GM18868 (cell line): ENCODE measurements around the gene ARID5A.
"Not testable (repeated sequence)": the region's sequence is repeated elsewhere in the genome, so short reads cannot be mapped to it uniquely, and the experiment has no call there.

ENCODE experiments used
- ATAC-seq: cut with Tn5 transposase; IDR thresholded peaks from one replicate; pipeline ENCODE4 v1.9.1; 2021; ENCODE audit warnings: mild to moderate bottlenecking, moderate library complexity; ENCODE audit not compliant: unreplicated experiment

ARID5A gene

DNA sequence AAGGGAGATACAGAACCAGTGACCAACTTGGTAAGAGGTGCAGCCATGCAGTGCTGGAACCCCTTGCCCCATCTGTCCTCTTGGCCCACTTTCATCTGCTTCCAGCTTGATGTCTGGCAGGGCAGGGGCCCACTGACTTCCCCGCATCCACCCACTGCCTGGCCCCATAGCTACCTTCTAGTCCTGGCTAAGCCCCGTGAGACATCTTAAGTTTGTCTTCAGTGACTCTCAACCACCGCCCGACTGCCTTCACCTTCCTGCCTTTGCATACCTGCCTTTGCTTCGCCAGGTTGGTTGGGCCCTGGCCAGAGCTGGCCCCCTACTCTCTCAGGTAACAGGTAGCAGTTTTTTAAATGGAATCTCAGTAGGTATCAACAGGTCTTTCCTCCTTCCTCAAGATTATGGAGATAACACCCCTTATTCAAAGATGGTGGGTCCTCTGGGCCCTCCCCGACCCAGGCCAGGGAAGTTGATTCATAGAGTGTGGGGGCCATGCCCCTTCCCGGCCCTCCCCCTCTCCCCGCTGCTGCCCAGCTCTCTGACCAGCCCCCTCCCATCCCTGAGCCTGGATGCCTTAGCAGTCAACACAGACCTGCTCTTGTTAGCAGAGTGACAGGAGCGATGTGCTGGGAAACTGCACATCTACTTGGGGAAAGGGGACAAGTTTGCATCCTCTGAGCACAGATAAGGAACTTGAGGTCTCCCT, 2.8 kb downstream of the ARID5A start:
- no peak for ATAC-seq

- no peak for ATAC-seq
Observed at GRCh38 chr2:96540136-96540535, 3.6 kb downstream of the ARID5A start.

- no peak for ATAC-seq
Observed at GRCh38 chr2:96541398-96542152, 5.0 kb downstream of the ARID5A start.

GRCh38 chr2:96542357-96542977, 5.9 kb downstream of the ARID5A start:
- ATAC-seq = no peak

- ATAC-seq = no peak
Observed at GRCh38 chr2:96546321-96546720, 9.8 kb downstream of the ARID5A start.

DNA sequence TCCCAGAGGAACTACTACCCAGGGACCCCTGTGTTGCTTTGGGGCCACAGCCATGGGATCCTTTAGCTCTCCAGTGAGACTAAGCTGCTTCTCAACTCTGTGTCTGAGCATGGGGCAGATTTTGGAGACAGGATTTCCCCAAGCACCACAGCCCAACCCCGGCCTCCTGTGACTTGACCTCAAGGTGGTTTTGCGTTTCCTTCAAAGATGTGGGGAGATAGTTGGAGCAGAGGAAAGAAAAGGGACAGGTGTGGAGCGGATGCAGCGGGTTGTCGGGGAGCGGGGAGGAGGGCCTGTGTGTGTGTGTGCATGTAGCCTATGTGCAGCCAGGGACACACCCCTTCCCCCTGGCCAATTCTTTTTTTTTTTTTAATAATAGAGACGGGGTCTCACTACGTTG, 10.2 kb downstream of the ARID5A start:
- ATAC-seq = no peak

- ATAC-seq = no peak
Observed at GRCh38 chr2:96547203-96547641, 10.7 kb downstream of the ARID5A start.

GRCh38 chr2:96547731-96548171, 11.2 kb downstream of the ARID5A start:
- ATAC-seq = no peak

DNA sequence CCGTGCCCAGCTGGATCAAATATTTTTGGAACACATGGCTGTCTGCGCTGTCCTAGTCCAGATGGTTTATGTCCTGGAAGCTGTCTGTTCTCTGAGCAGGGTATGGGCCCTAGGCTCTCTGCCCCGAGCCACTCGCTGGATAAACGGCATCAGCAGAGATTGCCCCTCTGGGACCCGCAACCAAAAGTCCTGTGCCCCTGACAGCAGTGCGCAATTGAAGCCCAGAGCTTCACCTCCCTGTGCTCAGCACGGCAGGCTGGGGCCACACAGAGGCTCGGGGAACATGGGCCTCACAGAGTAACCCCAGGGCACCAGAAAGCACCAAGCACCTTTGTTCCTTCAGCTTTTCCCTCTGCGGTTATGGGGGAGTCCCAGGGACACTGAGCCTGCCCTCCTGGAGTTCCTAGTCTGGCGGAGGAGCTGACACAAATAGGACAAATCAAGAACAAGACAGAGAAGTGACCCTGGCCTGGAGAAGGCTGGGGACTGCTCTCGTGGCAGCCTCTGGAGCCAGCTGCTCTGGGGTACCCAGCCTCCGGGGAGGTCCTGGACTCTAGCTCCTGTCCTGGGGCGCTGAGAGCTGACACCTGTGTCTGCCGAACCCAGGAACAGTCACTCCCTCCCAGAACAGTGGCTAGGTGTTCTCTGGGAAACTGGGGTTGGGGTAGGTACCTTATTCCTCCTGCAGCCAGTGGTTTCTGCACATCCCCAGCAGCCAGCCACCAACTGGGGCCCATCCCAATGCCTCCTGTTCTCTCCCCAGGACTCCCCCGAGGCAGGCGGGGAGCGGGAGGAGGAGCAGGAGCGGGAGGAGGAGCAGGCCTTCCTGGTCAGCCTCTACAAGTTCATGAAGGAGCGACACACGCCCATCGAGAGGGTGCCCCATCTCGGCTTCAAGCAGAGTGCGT, 12.3 kb downstream of the ARID5A start:
- no peak for ATAC-seq

DNA sequence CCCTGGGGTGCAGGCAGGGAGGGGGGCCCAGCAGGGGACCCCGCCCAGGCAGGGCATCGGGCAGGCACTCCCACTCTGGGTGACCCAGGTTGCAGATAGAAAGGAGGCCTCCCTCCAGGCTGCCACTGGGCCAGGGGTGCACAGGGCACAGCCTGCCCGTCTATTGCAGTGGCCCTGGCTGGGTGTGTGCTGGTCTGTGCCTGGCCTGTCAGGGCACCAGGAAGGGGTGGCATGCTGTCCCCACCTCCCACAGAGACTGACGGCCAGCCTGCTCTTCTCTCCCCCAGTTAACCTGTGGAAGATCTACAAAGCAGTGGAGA, 12.9 kb downstream of the ARID5A start:
- ATAC-seq = no peak

DNA sequence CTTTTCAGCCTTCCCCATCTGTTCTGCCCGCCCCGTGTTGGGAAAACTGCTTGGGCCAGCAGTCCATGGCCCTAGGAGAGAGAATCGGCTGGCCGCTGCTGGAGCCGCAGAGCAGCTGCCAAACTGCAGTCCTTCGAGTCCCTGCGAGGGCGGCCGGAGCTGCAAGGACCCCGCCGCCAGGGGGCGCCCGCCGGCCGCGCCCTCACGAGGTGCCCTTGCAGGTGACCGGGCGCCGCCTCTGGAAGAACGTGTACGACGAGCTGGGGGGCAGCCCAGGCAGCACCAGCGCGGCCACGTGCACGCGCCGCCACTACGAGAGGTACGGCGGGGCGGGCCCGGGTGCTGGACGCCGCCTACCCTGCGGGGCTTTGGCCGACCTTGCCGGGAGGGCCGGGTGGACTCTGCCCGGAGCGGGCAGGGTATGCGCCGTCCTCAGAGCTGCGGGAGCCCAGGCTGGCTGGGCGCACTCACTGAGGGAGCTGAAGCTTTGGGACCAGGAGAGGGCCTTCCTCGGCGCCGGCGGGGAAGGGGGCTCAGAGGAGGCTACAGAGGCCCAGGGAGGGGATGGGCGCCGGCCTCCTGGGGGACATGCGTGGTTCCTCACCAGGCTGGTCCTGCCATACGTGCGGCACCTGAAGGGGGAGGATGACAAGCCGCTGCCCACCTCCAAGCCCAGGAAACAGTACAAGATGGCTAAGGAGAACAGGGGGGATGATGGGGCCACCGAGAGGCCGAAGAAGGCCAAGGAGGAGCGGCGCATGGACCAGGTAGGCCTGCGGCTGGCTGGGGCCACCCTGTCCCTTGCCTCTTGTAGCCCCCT, 13.6 kb downstream of the ARID5A start:
- no peak for ATAC-seq

GRCh38 chr2:96550787-96551604, 14.4 kb downstream of the ARID5A start:
- ATAC-seq = no peak

GRCh38 chr2:96551605-96552314, 15.2 kb downstream of the ARID5A start:
- no peak for ATAC-seq

GRCh38 chr2:96552315-96553175, 16.0 kb downstream of the ARID5A start:
- no peak for ATAC-seq

GRCh38 chr2:96553176-96553956, 16.8 kb downstream of the ARID5A start:
- no peak for ATAC-seq

DNA sequence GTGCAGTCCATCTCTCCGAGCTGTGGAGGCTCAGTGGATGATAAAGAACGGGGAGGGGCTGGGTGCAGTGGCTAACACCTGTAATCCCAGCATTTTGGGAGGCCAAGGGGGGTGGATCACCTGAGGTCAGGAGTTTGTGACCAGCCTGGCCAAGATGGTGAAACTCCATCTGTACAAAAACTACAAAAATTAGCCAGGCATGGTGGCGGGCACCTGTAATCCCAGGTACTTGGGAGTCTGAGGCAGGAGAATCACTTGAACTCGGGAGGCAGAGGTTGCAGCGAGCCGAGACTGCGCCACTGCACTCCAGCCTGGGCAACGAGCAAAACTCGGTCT, 17.4 kb downstream of the ARID5A start:
- not testable (repeated sequence) for ATAC-seq
